ENCODE measurements around the gene PCDHGC3. TPM values are rescaled to one million over a fixed set of nuclear protein-coding genes. Genes with fewer than 3 reads are reported as not detected.
"Not testable (repeated sequence)": the region's sequence is repeated elsewhere in the genome, so short reads cannot be mapped to it uniquely, and the experiment has no call there.

The PCDHGC3 gene
- 41.9 and 47.3 TPM in 2 replicates for total RNA-seq

GRCh38 chr5:141475625-141476131, at the start of gene PCDHGC3:
TSS of gene PCDHGC3 (plus strand) at chr5:141475966. CDS start at chr5:141476117, 151 bp downstream.
- peaks cover 9% of the 10 kb centered on the region for H3K27me3 ChIP-seq (ENCODE audit: control insufficient read depth, insufficient read depth, low read length)
- no peaks in the 10 kb centered on the region for H3K36me3 ChIP-seq (ENCODE audit: control insufficient read depth, insufficient read depth, low read length)
- DNase-seq (ENCODE audit: low read depth): peak; percentile 78
- H3K4me3 ChIP-seq (ENCODE audit: low read depth, low read length): peak within 1 kb of the TSS; percentile 50
- peak; percentile 32 for TF ChIP-seq CTCF (IDR thresholded peaks at IDR 0.05; ENCODE audit: insufficient read depth, low read length, poor library complexity, severe bottlenecking)

DNA sequence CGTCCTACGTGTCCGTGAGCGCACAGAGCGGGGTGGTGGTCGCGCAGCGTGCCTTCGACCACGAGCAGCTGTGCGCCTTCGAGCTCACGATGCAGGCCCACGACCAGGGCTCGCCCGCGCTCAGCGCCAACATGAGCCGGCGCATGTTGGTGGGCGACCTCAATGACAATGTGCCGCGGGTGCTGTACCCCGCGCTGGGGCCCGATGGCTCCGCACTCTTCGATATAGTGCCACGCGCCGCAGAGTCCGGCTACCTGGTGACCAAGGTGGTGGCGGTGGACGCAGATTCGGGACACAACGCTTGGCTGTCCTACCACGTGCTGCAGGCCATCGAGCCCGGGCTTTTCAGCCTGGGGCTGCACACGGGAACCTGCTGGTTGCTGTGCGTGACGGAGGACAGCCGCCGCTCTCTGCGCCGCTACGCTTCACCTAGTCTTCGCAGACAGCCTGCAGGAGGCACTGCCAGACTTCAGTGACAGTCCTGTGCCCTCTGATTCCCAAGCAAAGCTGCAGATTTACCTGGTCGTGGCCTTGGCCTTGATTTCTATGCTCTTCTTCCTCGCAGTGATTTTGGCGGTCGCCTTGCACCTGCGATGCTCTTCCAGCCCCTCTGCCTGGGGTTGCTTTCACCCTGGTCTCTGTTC, 47.9 kb upstream of the PCDHGC3 start:
- no peaks in the 10 kb centered on the region for H3K36me3 ChIP-seq (ENCODE audit: control insufficient read depth, insufficient read depth, low read length)
- peaks cover 12% of the 10 kb centered on the region for H3K27me3 ChIP-seq (ENCODE audit: control insufficient read depth, insufficient read depth, low read length)
- H3K4me3 ChIP-seq (ENCODE audit: low read depth, low read length): no peak overlapping the region
- no peak for DNase-seq (ENCODE audit: low read depth)
- TF ChIP-seq CTCF (IDR thresholded peaks at IDR 0.05; ENCODE audit: insufficient read depth, low read length, poor library complexity, severe bottlenecking): no peak

- peak; percentile 35 for TF ChIP-seq CTCF (IDR thresholded peaks at IDR 0.05; ENCODE audit: insufficient read depth, low read length, poor library complexity, severe bottlenecking)
- H3K4me3 ChIP-seq (ENCODE audit: low read depth, low read length): no peak within 1 kb of the TSS
- no peaks in the 10 kb centered on the region for H3K36me3 ChIP-seq (ENCODE audit: control insufficient read depth, insufficient read depth, low read length)
- peaks cover 8% of the 10 kb centered on the region for H3K27me3 ChIP-seq (ENCODE audit: control insufficient read depth, insufficient read depth, low read length)
- DNase-seq (ENCODE audit: low read depth): no peak
These were observed 45.2 kb upstream of the PCDHGC3 start, which contains the start of gene PCDHGA12 for GRCh38 chr5:141430332-141431113. TSS of gene PCDHGA12 (plus strand) at chr5:141430507. CDS start at chr5:141430760, 253 bp downstream.

DNA sequence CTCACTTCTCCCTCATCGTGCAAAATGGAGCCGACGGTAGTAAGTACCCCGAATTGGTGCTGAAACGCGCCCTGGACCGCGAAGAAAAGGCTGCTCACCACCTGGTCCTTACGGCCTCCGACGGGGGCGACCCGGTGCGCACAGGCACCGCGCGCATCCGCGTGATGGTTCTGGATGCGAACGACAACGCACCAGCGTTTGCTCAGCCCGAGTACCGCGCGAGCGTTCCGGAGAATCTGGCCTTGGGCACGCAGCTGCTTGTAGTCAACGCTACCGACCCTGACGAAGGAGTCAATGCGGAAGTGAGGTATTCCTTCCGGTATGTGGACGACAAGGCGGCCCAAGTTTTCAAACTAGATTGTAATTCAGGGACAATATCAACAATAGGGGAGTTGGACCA, 44.5 kb upstream of the PCDHGC3 start:
- Histone ChIP-seq H3K27me3 (ENCODE audit: control insufficient read depth, insufficient read depth, low read length) (peaks cover 8% of the 10 kb centered on the region), H3K36me3 (ENCODE audit: control insufficient read depth, insufficient read depth, low read length) (no peaks in the 10 kb centered on the region), H3K4me3 (ENCODE audit: low read depth, low read length) (no peak overlapping the region)
- no peak for DNase-seq (ENCODE audit: low read depth)
- no peak for TF ChIP-seq CTCF (IDR thresholded peaks at IDR 0.05; ENCODE audit: insufficient read depth, low read length, poor library complexity, severe bottlenecking)

DNA sequence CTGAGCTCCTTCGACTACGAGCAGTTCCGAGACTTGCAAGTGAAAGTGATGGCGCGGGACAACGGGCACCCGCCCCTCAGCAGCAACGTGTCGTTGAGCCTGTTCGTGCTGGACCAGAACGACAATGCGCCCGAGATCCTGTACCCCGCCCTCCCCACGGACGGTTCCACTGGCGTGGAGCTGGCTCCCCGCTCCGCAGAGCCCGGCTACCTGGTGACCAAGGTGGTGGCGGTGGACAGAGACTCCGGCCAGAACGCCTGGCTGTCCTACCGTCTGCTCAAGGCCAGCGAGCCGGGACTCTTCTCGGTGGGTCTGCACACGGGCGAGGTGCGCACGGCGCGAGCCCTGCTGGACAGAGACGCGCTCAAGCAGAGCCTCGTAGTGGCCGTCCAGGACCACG, 43.5 kb upstream of the PCDHGC3 start:
- not testable (repeated sequence) for H3K27me3 ChIP-seq (ENCODE audit: control insufficient read depth, insufficient read depth, low read length); H3K36me3 ChIP-seq (ENCODE audit: control insufficient read depth, insufficient read depth, low read length); DNase-seq (ENCODE audit: low read depth)

DNA sequence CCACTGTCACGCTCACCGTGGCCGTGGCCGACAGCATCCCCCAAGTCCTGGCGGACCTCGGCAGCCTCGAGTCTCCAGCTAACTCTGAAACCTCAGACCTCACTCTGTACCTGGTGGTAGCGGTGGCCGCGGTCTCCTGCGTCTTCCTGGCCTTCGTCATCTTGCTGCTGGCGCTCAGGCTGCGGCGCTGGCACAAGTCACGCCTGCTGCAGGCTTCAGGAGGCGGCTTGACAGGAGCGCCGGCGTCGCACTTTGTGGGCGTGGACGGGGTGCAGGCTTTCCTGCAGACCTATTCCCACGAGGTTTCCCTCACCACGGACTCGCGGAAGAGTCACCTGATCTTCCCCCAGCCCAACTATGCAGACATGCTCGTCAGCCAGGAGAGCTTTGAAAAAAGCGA, 43.0 kb upstream of the PCDHGC3 start:
- not testable (repeated sequence) for H3K36me3 ChIP-seq (ENCODE audit: control insufficient read depth, insufficient read depth, low read length); H3K4me3 ChIP-seq (ENCODE audit: low read depth, low read length); H3K27me3 ChIP-seq (ENCODE audit: control insufficient read depth, insufficient read depth, low read length); DNase-seq (ENCODE audit: low read depth)

More for the DNA sequence above, 43.5 kb upstream of the PCDHGC3 start:
- H3K4me3 ChIP-seq (ENCODE audit: low read depth, low read length): not testable (repeated sequence)

All from kidney epithelial cell (primary cell).